OCI-LY7 (cell line): ENCODE data around the gene LRRC39. TPM values are rescaled to one million over a fixed set of nuclear protein-coding genes. Genes with fewer than 3 reads are reported as not detected.

Experiments
- BruUV-seq: library from RNA; stranded (reverse); fragments of 400-500 nt; replicated peaks from 2 replicates; lab custom pipeline; 2021; lab: Mats Ljungman, UMichigan
- CTCF ChIA-PET: fragments of 300-600 bp; sonication (Branson Sonifier 250); formaldehyde crosslinking; loops from one replicate; lab custom pipeline; 2022; ENCODE audit warnings: antibody characterized with exemption; ENCODE audit not compliant: unreplicated experiment; lab: Charles Lee
- POLR2A ChIA-PET: fragments of 300-600 bp; sonication (Branson Sonifier 250); formaldehyde crosslinking; loops from one replicate; lab custom pipeline; 2022; ENCODE audit warnings: antibody characterized with exemption; lab: Charles Lee
- DNase-seq: peaks from one replicate; pipeline ENCODE4 v3.0.0-alpha.2; 2015; ENCODE audit warnings: low spot score
- H2AFZ ChIP-seq: fragments of 200-600 bp; sonication (generic), shearing (Covaris generic); 2 replicates; pipeline ENCODE4 v1.6.1; 2014; ENCODE audit warnings: mild to moderate bottlenecking, antibody characterized with exemption, low read length, moderate library complexity
- H3K27ac ChIP-seq: fragments of 200-600 bp; sonication (generic); 2 replicates; pipeline ENCODE4 v1.5.1; 2014; ENCODE audit warnings: mixed run types, low read depth, mild to moderate bottlenecking, moderate library complexity, low read length, inconsistent platforms; ENCODE audit not compliant: poor library complexity, severe bottlenecking
- H3K36me3 ChIP-seq: fragments of 200-600 bp; sonication (generic); 2 replicates; pipeline ENCODE4 v1.6.1; 2014; ENCODE audit warnings: mild to moderate bottlenecking, antibody characterized with exemption, low read length, moderate library complexity, mixed read lengths; ENCODE audit not compliant: insufficient read depth
- H3K4me1 ChIP-seq: fragments of 200-600 bp; sonication (generic); 2 replicates; pipeline ENCODE4 v1.5.1; 2014; ENCODE audit warnings: mild to moderate bottlenecking, low read length; ENCODE audit not compliant: insufficient read depth, poor library complexity, severe bottlenecking
- H3K4me2 ChIP-seq: fragments of 200-600 bp; sonication (generic); 2 replicates; pipeline ENCODE4 v1.6.1; 2014; ENCODE audit warnings: mild to moderate bottlenecking, low read length
- H3K4me3 ChIP-seq: fragments of 200-600 bp; sonication (generic); 2 replicates; pipeline ENCODE4 v1.5.1; 2014; ENCODE audit warnings: mild to moderate bottlenecking, low read depth, low read length; ENCODE audit not compliant: poor library complexity, severe bottlenecking
- H3K79me2 ChIP-seq: fragments of 200-600 bp; sonication (generic); 2 replicates; pipeline ENCODE4 v1.6.1; 2016; ENCODE audit warnings: low read depth, mild to moderate bottlenecking, low read length, moderate library complexity, mixed read lengths; ENCODE audit not compliant: insufficient read depth
- H3K9me2 ChIP-seq: fragments of 200-600 bp; sonication (generic); 2 replicates; pipeline ENCODE4 v1.6.1; 2016; ENCODE audit warnings: mild to moderate bottlenecking, low read length, mixed read lengths; ENCODE audit not compliant: insufficient read depth
- H3K9me3 ChIP-seq: fragments of 200-600 bp; sonication (generic); 2 replicates; pipeline ENCODE4 v1.6.1; 2014; ENCODE audit warnings: mild to moderate bottlenecking, mixed run types, low read length, mixed read lengths
- H4K20me1 ChIP-seq: fragments of 200-600 bp; sonication (generic); 2 replicates; pipeline ENCODE4 v1.6.1; 2014; ENCODE audit warnings: mild to moderate bottlenecking, antibody characterized with exemption, low read length, moderate library complexity, mixed read lengths; ENCODE audit not compliant: insufficient read depth
- CTCF ChIP-seq: fragments of 200-600 bp; sonication (generic); conservative IDR thresholded peaks from 2 replicates; pipeline ENCODE4 v1.5.1; 2014; ENCODE audit warnings: mild to moderate bottlenecking, antibody characterized with exemption, low read length, moderate library complexity, mixed read lengths
- EZH2phosphoT487 ChIP-seq: fragments of 200-600 bp; sonication (generic); IDR thresholded peaks from 2 replicates; pipeline ENCODE4 v1.6.1; 2018; ENCODE audit warnings: low read depth, borderline replicate concordance, mild to moderate bottlenecking, mixed run types, antibody characterized with exemption, low read length, moderate library complexity, mixed read lengths
- intact Hi-C: fragments of 100-400 bp; cut with micrococcal nuclease; formaldehyde crosslinking; loops from one replicate; pipeline ENCODE4 v1.10.0; 2022; ENCODE audit not compliant: unreplicated experiment
- total RNA-seq, 2 experiments: library from RNA; depleted of rRNA in 1 of 2; stranded (reverse); fragments of >200 nt in 1 of 2; shearing (Covaris generic) in 1 of 2; gene quantifications; 2 replicates each; pipeline ENCODE4 v1.2.3, GENCODE V29; 2014 to 2022

The LRRC39 gene
- total RNA-seq, 2 experiments from 2014 or later = 1.5 to 1.8 TPM

GRCh38 chr1:100115524-100115923 lies 62.5 kb downstream of the LRRC39 start:
- Histone ChIP-seq H3K9me3 (no peaks in the 10 kb centered on the region), H3K27ac (no peak overlapping the region), H3K4me1 (no peaks in the 10 kb centered on the region), H3K36me3 (peaks cover 88% of the 10 kb centered on the region), H3K9me2 (no peaks in the 10 kb centered on the region), H3K4me3 (no peak overlapping the region), H3K4me2 (no peak overlapping the region), H4K20me1 (no peaks in the 10 kb centered on the region), H2AFZ (no peak overlapping the region), H3K79me2 (peaks cover 8% of the 10 kb centered on the region; the same call in 1 of the 2 replicates)
- POLR2A ChIA-PET = interaction anchor here (0.6 kb wide), 1 partner anchor 266 kb away, joined by 4 read pairs; no protein-coding TSS in a partner anchor
- no TSS peak for BruUV-seq
- DNase-seq = no peak
- intact Hi-C loops = no loop called here
- TF ChIP-seq EZH2phosphoT487 = no peak
- TF ChIP-seq CTCF = no peak
- CTCF ChIA-PET = no interaction called here

GRCh38 chr1:100109554-100110066 lies 68.4 kb downstream of the LRRC39 start:
- no peak overlapping the region for H3K4me2 ChIP-seq
- no peaks in the 10 kb centered on the region for H3K9me2 ChIP-seq
- H3K79me2 ChIP-seq = peaks cover 8% of the 10 kb centered on the region; the same call in 1 of the 2 replicates
- H3K4me1 ChIP-seq = peaks cover 7% of the 10 kb centered on the region
- H4K20me1 ChIP-seq = no peaks in the 10 kb centered on the region
- intact Hi-C loops = no loop called here
- H3K4me3 ChIP-seq = no peak overlapping the region
- DNase-seq = no peak
- ChIA-PET CTCF (no interaction called here), POLR2A (no interaction called here)
- no TSS peak for BruUV-seq
- no peak overlapping the region for H2AFZ ChIP-seq
- peaks cover 88% of the 10 kb centered on the region for H3K36me3 ChIP-seq
- TF ChIP-seq CTCF (no peak), EZH2phosphoT487 (no peak)
- no peak overlapping the region for H3K27ac ChIP-seq
- no peaks in the 10 kb centered on the region for H3K9me3 ChIP-seq

GRCh38 chr1:100107696-100108095 lies 70.4 kb downstream of the LRRC39 start:
- TF ChIP-seq EZH2phosphoT487 (no peak), CTCF (no peak)
- Histone ChIP-seq H3K4me1 (peaks cover 7% of the 10 kb centered on the region), H3K9me2 (no peaks in the 10 kb centered on the region), H3K79me2 (peaks cover 8% of the 10 kb centered on the region; the same call in 1 of the 2 replicates), H3K36me3 (peaks cover 90% of the 10 kb centered on the region), H3K9me3 (no peaks in the 10 kb centered on the region), H2AFZ (no peak overlapping the region), H3K27ac (no peak overlapping the region), H3K4me2 (no peak overlapping the region), H3K4me3 (no peak overlapping the region), H4K20me1 (no peaks in the 10 kb centered on the region)
- no peak for DNase-seq
- POLR2A ChIA-PET = interaction anchor here (0.7 to 1.7 kb wide), 6 partner anchors 13 to 105 kb away, joined by 3 to 7 read pairs (median 3); no protein-coding TSS in a partner anchor
- CTCF ChIA-PET = no interaction called here
- BruUV-seq = no TSS peak
- intact Hi-C loops = no loop called here
